Astrocyte (in vitro differentiated cells and primary cell): Measurements from ENCODE around the gene ADARB2.

Experiments used
- EZH2 ChIP-seq: IDR thresholded peaks from 2 replicates; pipeline ENCODE4 v1.6.1; 2012; ENCODE audit warnings: mild to moderate bottlenecking, low read length, inconsistent platforms; ENCODE audit not compliant: insufficient read depth
- TF ChIP-seq, protein P1 (sequence below): IDR thresholded peaks from 2 replicates; pipeline ENCODE4 v1.5.1; 2011; ENCODE audit warnings: low read depth, mild to moderate bottlenecking, inconsistent platforms, low read length, moderate library complexity; ENCODE audit not compliant: insufficient read depth

- TF ChIP-seq, protein P1, sequence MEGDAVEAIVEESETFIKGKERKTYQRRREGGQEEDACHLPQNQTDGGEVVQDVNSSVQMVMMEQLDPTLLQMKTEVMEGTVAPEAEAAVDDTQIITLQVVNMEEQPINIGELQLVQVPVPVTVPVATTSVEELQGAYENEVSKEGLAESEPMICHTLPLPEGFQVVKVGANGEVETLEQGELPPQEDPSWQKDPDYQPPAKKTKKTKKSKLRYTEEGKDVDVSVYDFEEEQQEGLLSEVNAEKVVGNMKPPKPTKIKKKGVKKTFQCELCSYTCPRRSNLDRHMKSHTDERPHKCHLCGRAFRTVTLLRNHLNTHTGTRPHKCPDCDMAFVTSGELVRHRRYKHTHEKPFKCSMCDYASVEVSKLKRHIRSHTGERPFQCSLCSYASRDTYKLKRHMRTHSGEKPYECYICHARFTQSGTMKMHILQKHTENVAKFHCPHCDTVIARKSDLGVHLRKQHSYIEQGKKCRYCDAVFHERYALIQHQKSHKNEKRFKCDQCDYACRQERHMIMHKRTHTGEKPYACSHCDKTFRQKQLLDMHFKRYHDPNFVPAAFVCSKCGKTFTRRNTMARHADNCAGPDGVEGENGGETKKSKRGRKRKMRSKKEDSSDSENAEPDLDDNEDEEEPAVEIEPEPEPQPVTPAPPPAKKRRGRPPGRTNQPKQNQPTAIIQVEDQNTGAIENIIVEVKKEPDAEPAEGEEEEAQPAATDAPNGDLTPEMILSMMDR, result no peak
- no peak for TF ChIP-seq EZH2
Measured at GRCh38 chr10:1266033-1266802, 471.1 kb downstream of the ADARB2 start.
